NCI-H460 (cell line): Measurements from ENCODE around the gene ARVCF. TPM values are rescaled to one million over a fixed set of nuclear protein-coding genes. Genes with fewer than 3 reads are reported as not detected.

Source experiments
- DNase-seq: peaks from one replicate; pipeline ENCODE4 v3.0.0-alpha.2; 2016; ENCODE audit warnings: low read depth; ENCODE audit errors: extremely low read depth
- total RNA-seq: library from RNA; depleted of rRNA; stranded (reverse); fragments of >200 nt; shearing (Covaris generic); gene quantifications from 2 replicates; pipeline ENCODE4 v1.2.3, GENCODE V29; 2014

Gene ARVCF
- total RNA-seq, 1 experiment from 2014 or later: 0.84 TPM

DNA sequence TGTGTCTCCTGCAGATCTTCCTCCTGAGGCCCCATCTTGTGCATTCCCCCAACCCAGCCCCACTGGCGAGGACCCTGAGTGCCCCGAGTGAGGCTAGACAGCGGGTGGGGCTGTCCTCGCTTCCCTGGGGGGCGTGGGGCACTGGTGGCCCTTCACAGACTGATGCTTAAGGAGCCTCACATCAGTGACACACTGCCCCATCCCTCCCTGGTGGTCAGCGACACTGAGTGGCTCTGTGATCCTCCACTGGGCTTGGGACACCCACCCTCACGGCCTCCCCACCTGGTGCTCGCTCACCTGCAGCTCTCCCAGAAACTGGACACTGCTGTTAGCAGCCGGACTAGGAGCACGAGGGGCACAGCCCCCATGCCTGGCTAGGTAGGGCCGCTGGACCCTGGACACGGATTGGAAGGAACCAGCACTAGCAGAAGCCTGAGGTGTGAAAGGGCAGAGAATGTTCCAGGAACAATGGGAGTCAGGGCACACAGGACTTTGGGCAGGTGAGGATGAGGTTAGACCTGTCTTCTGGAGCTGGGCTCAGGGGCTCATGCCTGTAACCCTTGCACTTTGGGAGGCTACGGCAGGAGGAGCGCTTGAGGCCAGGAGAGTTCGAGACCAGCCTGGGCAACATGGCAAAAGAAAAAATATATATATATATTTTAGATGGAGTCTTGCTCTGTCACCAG, 51.8 kb downstream of the ARVCF start:
- DNase-seq: no peak

GRCh38 chr22:19963863-19964642, 52.6 kb downstream of the ARVCF start:
- DNase-seq: no peak

GRCh38 chr22:19962909-19963806, 53.5 kb downstream of the ARVCF start:
- DNase-seq: no peak

- DNase-seq: peak; percentile 57
These were observed 54.2 kb downstream of the ARVCF start for GRCh38 chr22:19962246-19962908.

DNA sequence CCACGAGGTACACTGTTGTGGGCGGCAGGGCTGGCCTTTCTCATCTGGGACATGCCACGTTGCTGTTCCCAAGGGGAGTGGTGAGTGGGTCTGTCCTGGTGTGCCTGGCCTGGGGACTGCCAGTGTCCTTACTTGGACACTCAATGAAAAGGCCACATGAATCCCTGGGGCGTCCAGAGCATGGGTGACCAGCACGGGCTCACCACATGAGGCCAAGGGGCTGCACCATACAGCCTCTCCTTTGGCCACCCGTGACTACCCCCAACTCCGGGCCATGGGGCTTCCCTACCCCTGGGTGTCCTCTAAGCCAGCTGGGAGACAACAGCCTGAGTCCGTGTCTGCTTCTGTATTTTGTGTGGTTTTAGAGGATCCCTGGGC, 54.8 kb downstream of the ARVCF start:
- DNase-seq: no peak

GRCh38 chr22:19961201-19961580, 55.4 kb downstream of the ARVCF start:
- DNase-seq: no peak

DNA sequence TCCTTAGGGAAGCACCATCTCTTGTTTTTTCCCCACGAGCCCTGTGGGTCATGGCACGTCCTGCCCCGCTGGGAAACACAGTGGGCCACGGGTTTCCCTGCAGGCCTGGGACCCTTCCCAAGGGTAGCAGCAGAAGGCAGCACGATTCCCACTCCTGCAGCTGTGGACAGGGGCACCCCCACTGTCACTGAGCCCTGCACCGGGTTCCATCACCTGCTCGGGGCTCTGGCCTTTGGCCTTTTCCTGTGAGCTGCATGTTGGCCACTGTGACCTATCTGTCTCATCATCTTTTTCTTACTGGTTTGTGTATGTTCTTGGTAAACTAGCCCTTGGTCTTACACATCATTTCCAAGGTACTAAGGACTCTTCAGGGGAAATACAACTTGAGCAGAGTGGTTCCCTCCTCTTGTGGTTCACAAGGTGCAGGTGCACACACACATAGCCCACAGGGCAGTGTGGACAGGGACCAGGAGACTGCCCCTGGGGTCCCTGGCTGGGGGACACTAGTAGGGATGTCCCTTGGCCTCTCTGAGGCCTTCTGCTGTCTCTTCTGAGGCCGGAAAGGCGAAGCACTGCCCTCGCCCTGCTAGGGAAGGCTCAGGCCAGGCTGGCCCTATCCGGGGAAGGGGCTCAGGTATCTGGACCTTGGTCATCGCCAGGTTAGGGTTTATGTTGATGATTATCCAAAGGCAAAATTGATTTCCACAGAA, 56.0 kb downstream of the ARVCF start:
- DNase-seq: no peak

DNA sequence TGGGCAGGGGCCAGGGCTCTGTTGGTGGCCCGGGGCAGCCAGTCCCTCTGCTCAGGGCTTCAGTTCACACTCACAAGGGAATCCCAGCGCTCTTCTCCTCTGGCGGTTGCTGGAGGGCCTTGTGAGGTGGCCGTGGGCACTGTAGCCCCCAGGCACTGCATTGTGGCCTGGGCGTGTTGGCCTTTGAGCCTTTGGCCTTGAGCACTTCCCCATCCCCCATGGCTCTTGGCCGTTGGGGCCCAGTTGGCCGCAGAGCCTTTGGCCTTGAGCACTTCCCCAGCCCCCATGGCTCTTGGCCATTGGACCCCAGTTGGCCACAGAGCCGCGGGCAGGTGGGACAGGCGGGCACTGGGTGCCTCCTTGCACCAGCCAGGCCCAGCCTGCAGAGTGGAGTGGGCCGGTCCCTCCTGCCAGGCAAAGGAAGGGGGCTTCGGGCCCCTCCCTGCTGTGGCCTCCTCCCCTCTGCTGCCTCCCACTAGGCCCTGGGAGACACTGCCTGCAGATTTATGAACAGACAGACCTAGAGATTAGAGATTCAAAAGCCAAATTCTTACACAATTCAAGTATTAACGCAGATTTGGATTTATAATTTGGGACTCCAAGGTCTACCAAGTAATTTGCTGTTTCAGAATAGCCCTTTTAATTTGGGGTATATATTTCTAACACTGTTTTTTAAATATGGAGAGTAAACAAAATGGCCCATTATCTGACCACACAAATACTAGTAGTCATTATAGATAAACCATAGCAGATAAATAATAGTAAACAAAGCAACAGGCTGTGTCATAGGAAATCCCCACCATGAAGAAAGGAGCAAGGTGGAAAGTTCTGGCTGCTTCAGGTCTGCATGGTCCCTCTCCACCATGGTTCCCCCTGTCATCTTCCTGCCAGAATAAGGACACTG, 56.8 kb downstream of the ARVCF start:
- no peak for DNase-seq

DNA sequence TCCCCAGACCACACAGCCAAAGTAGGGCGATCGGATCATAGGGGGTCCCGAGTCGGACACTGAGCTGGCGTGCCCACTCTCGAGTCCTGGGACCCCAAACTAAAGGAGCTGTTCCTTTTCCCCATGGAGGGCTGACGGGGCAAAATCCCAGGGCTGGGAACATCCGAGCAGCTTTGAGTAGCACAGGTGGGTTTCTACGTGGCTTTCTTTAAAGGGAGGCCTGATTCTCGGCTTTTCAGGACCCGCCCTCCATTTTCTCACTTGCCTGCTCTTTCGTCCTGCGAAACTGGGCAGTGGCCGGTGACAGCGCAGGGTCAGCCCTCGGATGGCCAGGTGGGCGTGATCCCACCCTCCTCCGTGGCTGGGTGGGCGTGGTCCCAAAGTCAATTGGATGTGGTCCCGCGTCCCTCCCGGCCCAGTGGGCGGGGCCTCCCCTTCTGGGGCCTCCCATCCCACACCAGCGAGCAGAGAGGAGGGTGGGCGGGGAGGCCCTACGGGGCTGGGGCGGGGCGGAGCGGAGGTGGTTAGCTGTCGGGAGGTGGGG, 57.5 kb downstream of the ARVCF start:
- no peak for DNase-seq

DNA sequence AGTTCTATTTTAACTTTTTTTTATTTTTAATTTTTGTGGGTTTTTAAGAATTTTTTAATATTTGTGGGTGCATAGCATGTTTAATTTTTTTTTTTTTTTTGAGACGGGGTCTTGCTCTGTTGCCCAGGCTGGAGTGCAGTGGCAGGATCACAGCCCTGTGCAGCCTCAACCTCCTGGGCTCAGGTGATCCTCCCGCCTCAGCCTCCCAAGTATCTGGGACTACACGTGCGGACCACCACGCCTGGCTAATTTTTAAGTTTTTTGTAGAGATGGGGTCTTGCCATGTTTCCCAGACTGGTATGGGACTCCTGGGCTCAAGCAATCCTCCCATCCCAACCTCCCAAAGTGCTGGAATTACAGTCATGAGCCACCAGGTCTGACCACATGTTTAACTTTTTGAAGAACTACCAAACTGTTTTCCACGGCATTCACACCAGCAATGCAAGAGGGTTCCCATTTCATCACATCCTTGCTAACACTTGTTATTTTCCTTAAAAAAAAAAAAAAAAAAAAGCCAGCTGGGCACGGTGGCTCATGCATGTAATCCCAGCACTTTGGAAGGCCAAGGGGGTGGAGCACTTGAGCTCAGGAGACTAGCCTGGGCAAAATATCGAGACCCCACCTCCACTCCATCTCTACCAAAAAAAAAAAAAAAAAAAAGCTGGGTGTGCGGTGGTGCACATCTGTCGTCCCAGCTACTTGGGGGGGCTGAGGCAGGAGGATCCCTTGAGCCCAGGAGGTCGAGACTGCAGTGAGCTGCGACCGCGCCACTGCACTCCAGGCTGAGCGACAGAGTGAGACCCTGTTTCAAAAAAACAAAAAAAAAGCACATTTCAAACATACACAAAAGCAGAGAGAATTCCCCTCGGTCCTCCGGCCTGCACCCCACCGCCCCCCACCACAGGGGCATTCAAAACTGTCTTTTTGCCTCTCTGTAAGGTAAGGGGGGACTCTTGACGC, 58.3 kb downstream of the ARVCF start:
- DNase-seq: no peak

- no peak for DNase-seq
These were observed 59.2 kb downstream of the ARVCF start for GRCh38 chr22:19957445-19957844.

DNA sequence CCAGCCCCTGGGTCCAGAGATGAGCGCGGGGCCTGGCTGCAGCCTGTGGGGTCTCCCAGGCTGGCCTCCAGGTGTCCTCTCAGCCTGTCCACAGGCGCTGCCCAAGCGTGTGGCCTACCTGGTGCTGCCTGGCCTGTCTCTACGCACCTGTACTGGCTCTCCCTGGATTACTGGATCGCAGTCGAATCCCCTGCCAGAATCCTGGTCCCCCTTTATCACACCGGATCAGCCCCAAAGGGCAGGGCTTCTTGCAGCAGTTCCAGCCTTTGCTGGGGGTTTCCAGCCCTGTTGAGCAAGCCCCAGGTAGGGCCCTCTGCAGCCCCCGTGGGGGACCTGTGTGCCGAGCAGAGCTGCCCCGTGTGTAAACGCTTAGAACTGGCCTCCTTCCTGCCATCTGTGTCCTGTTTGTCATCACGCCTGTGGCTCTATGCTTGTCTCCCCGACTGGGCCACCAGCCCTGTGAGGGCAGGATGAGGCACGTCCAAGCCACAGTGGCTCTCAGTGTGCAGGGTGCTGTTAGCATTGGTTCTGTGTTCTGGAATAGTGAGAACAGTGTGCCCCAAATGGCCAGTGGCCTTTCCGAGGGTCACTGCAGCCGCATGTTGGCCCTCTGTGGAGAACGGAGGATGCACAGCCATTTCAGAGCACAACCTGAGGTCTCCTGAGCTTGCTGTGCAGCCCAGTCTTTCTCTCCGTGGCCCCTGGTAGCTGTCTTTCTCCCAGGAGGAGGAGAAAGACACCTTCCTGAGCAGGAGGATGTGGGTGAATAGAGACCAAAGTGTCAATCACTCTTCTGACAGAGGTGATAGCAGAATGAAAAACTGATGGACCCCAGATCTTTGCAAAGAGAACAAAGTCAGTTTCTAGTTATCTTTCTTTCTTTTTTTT, 61.1 kb downstream of the ARVCF start:
- DNase-seq: no peak

DNA sequence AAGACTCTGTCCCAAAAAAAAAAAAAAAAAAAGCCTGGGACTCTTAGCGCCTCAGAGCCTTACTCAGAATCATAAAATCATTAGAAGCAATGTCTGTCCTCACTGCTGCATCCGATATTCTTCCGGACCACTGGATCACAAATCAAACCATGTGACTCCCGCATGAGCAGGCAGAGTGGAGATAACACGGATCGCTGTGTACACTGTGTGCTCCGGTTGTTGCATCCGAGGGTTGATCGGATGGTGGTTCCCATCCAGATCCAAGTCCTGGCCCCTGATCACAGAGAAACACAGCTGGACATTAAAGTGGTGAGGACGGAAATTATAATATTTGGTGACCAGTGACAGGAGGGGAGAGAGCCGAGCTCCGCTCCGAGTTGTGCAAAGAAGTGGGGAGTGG, 65.3 kb downstream of the ARVCF start:
- DNase-seq: no peak

DNA sequence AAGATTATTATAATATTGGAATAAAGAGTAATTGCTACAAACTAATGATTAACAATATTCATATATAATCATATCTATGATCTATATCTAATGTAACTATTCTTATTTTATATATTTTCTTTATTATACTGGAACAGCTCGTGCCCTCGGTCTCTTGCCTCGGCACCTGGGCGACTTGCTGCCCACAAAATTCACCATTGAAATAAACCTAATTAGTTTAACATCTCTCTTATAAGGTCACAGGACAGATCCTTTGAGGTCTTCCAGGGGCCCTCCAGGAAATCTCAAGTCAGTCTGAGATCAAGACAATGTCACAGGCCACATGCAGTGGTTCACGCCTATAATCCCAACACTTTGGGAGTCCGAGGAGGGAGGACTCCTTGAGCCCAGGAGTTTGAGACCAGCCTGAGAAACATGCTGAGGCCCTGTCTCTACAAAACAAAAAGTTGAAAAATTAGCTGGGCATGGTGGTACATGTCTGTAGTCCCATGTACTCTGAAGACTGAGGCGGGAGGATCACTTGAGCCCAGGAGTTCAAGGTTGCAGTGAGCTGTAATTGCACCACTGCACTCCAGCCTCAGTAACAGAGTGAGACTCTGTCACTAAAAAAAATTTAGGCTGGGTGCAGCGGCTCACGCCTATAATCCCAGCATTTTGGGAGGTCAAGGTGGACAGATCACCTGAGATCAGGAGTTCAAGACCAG, 68.4 kb downstream of the ARVCF start:
- no peak for DNase-seq

- no peak for DNase-seq
These were observed 73.3 kb downstream of the ARVCF start for GRCh38 chr22:19943082-19944026.
